ENCODE data around the gene RGL1.
"Not testable (repeated sequence)": the region's sequence is repeated elsewhere in the genome, so short reads cannot be mapped to it uniquely, and the experiment has no call there.

The RGL1 gene

DNA sequence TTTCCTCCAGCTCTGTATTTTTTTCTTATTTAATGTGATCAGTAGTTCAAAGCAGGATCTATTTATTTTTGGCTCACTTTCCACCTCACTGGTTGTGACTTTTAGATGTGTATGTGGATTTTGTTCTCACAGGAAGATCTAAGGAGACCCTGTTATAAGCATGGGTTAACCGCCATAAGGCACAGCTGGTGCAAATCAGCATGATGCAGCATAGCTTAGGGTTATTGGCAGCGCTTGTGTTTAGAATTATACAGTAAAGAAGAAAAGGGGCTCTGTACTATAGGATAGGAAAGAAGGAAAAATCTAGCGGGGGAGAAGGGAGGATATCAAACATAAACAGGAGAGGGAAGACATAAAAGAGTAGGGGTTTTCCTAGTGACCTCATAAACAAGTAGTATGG lies 26.9 kb upstream of the RGL1 start:
- Mint-ChIP-seq H3K27me3 (no peaks in the 10 kb centered on the region), H3K36me3 (ENCODE audit: low read depth) (peaks cover 10% of the 10 kb centered on the region), H3K4me1 (ENCODE audit: low read depth) (no peaks in the 10 kb centered on the region), H3K27ac (no peak overlapping the region), H3K4me3 (no peak overlapping the region), H3K9me3 (peaks cover 12% of the 10 kb centered on the region)

DNA sequence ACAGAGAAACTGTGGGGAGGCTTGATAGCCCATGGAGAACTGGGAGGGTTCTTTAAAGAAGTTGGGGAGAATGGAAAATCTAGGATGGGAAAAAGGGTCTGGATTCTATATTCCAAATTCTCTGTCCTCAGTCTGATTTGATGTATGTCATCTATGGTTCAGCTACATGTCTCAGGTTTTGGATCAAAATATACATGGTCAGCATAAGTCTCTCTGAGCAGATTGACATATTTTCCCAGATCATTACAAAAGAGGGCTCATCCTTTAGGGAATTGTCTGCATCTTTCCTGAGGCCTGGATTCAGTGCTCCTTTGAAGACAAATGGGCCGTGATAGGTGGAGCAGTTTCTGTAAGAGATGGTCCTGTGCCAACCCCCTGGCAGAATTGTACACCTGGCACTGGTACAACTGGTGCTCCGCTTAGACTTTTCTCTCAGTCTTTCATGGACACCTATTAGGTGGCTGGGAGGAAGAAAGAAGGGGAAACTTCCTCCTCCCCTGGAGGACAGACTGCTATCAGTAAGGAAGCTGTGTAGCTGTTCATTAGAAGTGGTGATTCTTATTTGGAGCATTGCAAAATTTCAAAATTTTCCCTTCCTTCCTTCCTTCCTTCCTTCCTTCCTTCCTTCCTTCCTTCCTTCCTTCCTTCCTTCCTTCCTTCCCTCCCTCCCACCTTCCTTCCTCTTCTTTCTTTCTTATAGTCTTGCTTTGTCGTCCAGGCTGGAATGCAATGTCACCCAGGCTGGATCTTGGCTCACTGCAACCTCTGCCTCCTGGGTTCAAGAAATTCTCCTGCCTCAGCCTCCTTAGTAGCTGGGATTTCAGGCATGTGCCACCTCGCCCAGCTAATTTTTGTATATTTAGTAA lies 26.1 kb upstream of the RGL1 start:
- Mint-ChIP-seq H3K27ac (no peak overlapping the region), H3K9me3 (peaks cover 9% of the 10 kb centered on the region), H3K4me3 (no peak overlapping the region), H3K36me3 (ENCODE audit: low read depth) (peaks cover 8% of the 10 kb centered on the region), H3K4me1 (ENCODE audit: low read depth) (no peaks in the 10 kb centered on the region), H3K27me3 (no peaks in the 10 kb centered on the region)

DNA sequence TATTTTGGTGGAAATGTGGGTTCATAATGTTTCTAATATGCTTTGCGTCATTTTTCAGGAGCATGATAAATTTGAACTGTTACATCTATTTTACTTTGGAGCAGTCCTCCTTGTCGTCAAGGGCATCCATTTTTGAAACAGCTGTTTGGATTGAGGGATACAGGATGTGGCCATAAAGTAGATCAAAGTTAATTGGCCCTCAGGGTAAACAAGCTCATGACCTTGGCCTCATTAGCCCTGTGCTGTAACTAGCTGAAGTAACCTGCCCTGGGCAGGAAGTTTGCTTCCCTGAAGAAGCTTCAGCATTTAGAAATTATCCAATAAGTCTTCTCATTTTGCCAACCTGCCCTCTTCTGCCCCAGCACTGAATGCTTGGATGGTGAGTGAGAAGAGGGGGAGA lies 24.8 kb upstream of the RGL1 start:
- Mint-ChIP-seq H3K4me3 (no peak overlapping the region), H3K27me3 (no peaks in the 10 kb centered on the region), H3K9me3 (peaks cover 3% of the 10 kb centered on the region), H3K36me3 (ENCODE audit: low read depth) (peaks cover 3% of the 10 kb centered on the region), H3K27ac (no peak overlapping the region), H3K4me1 (ENCODE audit: low read depth) (no peaks in the 10 kb centered on the region)

DNA sequence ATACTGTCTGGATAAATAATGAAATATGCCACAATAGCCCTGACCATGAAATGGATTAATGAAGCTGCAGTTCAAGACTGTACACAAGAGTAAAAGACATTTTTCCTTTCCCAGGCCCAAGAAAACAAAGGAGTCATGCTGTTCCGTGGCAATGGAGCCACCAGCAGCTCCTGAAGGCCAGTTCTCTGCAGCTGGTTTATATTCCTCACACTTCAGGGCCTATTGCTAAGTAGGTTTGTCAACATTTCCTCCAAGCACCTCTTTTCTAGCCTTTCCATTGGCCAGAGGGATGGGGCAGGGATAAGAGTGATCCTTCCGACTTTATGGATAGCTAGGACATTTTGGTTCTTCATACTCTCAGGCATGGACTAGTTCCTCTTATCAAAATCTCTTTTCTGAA lies 24.2 kb upstream of the RGL1 start:
- no peaks in the 10 kb centered on the region for H3K36me3 Mint-ChIP-seq (ENCODE audit: low read depth)
- no peaks in the 10 kb centered on the region for H3K4me1 Mint-ChIP-seq (ENCODE audit: low read depth)
- no peak overlapping the region for H3K4me3 Mint-ChIP-seq
- H3K9me3 Mint-ChIP-seq: no peaks in the 10 kb centered on the region
- H3K27me3 Mint-ChIP-seq: no peaks in the 10 kb centered on the region
- H3K27ac Mint-ChIP-seq: no peak overlapping the region

DNA sequence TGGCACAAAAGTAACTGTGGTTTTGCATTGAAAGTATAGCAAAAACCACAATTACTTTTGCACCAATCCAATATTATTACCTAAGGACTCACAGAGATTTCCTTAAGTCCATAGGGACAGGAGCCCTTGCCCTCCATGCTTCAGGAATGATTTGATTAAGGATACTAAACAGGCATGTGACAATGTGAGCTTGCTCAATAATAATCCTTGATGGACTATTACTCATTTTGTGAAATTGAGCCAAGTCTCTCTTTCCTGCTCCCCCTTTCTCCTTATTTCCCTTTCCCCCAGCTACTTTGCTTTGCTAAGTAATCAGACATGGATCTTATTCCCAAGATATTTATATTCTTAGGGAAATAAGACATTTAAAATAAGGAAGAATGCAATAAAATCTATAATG lies 21.6 kb upstream of the RGL1 start:
- Mint-ChIP-seq H3K27ac (no peak overlapping the region), H3K9me3 (no peaks in the 10 kb centered on the region), H3K4me1 (ENCODE audit: low read depth) (no peaks in the 10 kb centered on the region), H3K27me3 (no peaks in the 10 kb centered on the region), H3K4me3 (no peak overlapping the region), H3K36me3 (ENCODE audit: low read depth) (no peaks in the 10 kb centered on the region)

DNA sequence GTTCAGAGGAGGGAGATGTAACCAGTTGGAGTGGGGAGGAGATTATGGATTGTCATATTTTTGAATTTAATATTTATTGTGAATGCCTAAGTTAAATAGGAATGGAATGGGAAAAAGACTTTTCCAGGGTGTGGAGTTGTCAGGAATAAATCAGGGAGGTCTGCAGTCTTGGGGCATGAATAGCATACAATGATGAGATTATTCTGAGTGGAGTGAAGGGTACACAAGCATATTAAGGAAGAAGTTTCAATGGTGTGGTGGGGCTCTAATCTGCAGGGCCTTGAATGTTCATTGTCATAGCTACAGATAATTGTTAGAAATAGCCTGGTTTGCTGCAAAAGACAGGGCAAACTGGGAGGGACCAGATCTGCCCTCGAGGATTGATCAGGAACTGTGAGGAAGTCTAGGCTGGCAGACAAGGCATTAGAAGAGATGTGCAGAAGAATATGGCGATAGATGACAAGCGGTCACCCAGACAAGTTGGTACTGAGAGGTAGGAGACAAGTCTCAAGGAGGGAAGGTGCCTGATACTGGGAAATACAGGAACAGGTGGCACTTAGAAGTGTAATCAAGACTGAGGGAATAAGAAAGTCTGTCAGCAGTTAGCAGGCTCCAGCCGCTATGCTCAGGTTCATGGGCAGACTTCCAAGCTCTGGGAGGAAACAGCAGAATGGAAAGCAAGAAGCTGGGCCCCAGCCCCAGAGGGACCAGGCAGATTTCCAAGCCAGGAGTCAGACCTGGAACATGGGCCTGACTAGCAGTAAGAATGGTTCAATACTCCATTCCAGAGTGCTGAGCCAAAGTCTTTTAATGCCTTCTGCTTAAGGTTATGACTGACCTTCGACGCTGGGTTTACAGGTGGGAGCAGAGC lies 20.9 kb upstream of the RGL1 start:
- no peaks in the 10 kb centered on the region for H3K4me1 Mint-ChIP-seq (ENCODE audit: low read depth)
- no peaks in the 10 kb centered on the region for H3K9me3 Mint-ChIP-seq
- no peaks in the 10 kb centered on the region for H3K27me3 Mint-ChIP-seq
- H3K4me3 Mint-ChIP-seq: no peak overlapping the region
- no peaks in the 10 kb centered on the region for H3K36me3 Mint-ChIP-seq (ENCODE audit: low read depth)
- H3K27ac Mint-ChIP-seq: no peak overlapping the region

DNA sequence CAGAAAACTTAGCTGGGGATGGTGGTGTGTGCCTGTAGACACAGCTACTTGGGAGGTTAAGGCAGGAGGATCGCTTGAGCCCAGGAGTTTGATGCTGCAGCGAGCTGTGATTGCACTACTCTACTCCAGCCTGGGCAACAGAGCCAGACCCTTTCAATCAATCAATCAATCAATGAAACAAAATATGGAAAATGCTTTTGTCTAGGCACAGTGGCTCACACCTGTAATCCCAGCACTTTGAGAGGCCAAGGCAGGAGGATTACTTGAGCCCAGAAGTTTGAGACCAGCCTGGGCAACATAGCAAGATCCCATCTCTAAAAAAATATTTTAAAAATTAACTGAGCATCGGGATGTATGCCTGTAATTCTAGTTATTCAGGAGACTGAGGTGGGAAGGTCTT lies 19.0 kb upstream of the RGL1 start:
- not testable (repeated sequence) for H3K27me3 Mint-ChIP-seq; H3K4me3 Mint-ChIP-seq; H3K36me3 Mint-ChIP-seq (ENCODE audit: low read depth); H3K9me3 Mint-ChIP-seq; H3K27ac Mint-ChIP-seq; H3K4me1 Mint-ChIP-seq (ENCODE audit: low read depth)

DNA sequence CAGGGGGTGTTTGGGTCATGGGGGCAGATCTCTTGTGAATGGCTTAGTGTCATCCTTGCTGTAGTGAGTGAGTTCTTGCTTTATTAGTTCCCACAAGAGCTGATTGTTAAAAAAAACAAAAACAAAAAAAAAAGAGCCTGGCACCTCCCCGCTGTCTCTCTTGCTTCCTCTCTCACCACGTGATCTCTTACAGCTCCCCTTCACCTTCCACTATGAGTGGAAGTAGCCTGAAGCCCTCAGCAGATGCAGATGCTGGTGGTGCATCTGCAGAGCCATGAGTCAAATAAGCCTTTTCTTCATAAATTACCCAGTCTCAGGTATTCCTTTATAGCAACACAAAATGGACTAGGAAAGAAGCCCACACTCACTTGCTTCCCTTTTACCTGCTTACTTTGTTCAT lies 17.2 kb upstream of the RGL1 start:
- H3K36me3 Mint-ChIP-seq (ENCODE audit: low read depth): no peaks in the 10 kb centered on the region
- H3K9me3 Mint-ChIP-seq: no peaks in the 10 kb centered on the region
- no peak overlapping the region for H3K27ac Mint-ChIP-seq
- H3K4me3 Mint-ChIP-seq: no peak overlapping the region
- peaks cover 7% of the 10 kb centered on the region for H3K27me3 Mint-ChIP-seq
- no peaks in the 10 kb centered on the region for H3K4me1 Mint-ChIP-seq (ENCODE audit: low read depth)

DNA sequence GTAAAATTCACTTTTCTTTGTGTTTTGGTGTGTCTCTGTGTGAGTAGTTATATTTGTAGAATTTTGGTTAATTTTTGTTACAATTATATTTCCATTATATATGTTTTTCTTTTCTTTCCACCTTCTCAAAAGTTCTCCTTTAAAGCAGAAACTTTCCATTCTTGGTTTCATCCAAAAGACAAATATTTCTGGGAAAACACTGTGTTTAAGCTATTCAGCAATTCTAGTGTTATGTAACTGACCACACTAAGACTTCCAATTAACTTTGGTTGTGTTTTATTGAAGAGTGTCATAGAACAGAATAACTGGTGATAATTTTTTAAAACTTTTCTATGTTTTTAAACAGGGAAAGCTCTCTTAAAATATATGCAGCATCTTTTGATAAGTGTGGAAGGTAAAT lies 13.6 kb upstream of the RGL1 start:
- Mint-ChIP-seq H3K27me3 (peaks cover 7% of the 10 kb centered on the region), H3K4me1 (ENCODE audit: low read depth) (no peaks in the 10 kb centered on the region), H3K27ac (no peak overlapping the region), H3K4me3 (no peak overlapping the region), H3K36me3 (ENCODE audit: low read depth) (no peaks in the 10 kb centered on the region), H3K9me3 (no peaks in the 10 kb centered on the region)

DNA sequence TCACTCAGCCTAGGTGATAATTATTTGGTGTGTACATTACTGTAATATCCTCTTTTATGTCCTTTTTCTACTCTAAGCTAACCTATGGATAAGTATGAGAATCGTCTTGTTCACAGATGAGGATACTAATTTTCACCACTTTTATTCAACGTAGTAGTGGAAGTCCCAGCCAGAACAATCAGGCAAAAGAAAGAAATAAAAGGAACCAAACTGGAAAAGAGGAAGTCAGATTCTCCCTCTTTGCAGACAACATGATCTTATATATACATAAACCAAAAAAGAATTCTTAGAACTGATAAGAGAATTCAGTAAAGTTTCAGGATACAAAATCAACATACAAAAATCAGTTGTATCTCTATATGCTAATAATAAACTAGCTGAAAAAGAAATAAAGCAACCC lies 12.6 kb upstream of the RGL1 start:
- H3K4me3 Mint-ChIP-seq: no peak overlapping the region
- H3K27ac Mint-ChIP-seq: no peak overlapping the region
- H3K4me1 Mint-ChIP-seq (ENCODE audit: low read depth): no peaks in the 10 kb centered on the region
- H3K9me3 Mint-ChIP-seq: no peaks in the 10 kb centered on the region
- H3K36me3 Mint-ChIP-seq (ENCODE audit: low read depth): no peaks in the 10 kb centered on the region
- H3K27me3 Mint-ChIP-seq: peaks cover 7% of the 10 kb centered on the region

DNA sequence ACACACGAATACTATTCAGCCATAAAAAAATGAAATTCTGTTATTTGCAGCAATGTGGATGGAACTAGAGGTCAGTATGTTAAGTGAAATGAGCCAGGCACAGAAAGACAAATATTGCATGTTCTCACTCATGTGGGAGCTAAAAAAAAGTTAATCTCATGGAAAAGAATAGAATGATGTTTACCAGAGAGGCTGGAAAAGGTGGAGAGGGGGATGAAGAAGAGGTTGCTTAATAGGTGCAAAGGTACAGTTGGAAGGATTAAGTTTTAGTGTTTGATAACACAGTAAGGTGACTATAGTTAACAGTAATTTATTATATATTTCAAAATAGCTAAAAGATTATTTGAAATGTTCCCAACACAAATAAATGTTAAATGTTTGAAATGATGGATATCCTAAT lies 10.8 kb upstream of the RGL1 start:
- Mint-ChIP-seq H3K9me3 (no peaks in the 10 kb centered on the region), H3K36me3 (ENCODE audit: low read depth) (no peaks in the 10 kb centered on the region), H3K27ac (no peak overlapping the region), H3K27me3 (peaks cover 7% of the 10 kb centered on the region), H3K4me3 (no peak overlapping the region), H3K4me1 (ENCODE audit: low read depth) (no peaks in the 10 kb centered on the region)

DNA sequence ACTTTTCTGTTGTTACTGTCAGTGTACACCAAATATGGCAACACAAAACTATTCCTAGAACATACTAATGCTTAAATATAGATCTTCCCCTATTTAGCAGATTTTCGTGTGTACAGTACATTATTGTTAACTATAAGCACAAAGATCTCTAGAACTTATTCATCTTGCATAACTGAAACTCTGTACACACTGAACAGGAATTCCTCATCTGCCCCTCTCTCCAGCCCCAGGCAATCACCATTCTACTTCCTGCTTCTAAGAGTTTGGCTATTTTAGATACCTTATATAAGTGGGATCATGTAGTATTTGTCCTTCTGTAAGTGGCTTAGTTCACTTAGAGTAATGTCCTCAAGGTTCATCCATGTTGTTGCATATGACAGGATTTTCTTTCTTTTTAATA lies 4.5 kb upstream of the RGL1 start:
- H3K9me3 Mint-ChIP-seq: peaks cover 20% of the 10 kb centered on the region
- H3K4me1 Mint-ChIP-seq (ENCODE audit: low read depth): peaks cover 3% of the 10 kb centered on the region
- H3K27me3 Mint-ChIP-seq: peaks cover 7% of the 10 kb centered on the region
- H3K4me3 Mint-ChIP-seq: no peak overlapping the region
- peaks cover 24% of the 10 kb centered on the region for H3K36me3 Mint-ChIP-seq (ENCODE audit: low read depth)
- no peak overlapping the region for H3K27ac Mint-ChIP-seq

DNA sequence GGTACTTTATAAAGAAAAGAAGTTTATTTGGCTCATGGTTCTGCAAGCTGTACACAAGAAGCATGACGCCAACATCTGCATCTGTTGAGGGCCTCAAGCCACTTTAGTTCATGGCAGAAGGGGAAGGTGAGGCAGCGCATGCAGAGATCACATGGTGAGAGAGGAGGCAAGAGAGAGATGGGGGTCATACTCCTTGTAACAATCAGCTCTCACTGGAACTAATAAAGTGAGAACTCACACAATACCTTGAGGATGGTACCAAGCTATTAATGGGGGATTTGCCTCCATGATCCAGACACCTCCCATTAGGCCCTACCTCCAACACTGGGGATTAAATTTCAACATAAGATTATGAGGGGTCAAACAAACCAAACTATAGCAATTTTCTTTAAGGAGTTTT lies 3.3 kb upstream of the RGL1 start:
- Mint-ChIP-seq H3K9me3 (peaks cover 20% of the 10 kb centered on the region), H3K27me3 (peaks cover 15% of the 10 kb centered on the region), H3K36me3 (ENCODE audit: low read depth) (peaks cover 24% of the 10 kb centered on the region), H3K4me1 (ENCODE audit: low read depth) (peaks cover 6% of the 10 kb centered on the region), H3K4me3 (no peak overlapping the region), H3K27ac (no peak overlapping the region)

DNA sequence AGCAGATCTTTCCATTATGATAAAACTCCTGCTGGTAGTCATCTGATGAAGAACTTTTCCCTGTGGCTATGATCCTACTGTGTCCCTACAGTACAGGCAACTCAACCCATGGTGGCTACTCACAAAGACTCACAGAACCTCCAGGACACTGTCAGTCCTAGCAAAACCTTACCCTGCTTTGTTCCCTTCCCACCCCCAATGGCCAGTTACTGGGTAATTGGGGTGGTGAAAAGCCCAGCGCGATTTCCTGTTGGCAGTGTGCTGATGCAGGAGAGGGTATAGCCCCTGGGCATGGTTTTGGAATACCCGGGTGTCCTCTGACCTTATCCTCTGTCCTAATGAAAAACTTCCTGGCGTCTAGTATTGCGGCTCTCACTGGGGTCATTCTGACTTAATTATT lies 533 bp upstream of the RGL1 start:
- peaks cover 32% of the 10 kb centered on the region for H3K27me3 Mint-ChIP-seq
- H3K27ac Mint-ChIP-seq: no peak overlapping the region
- H3K9me3 Mint-ChIP-seq: peaks cover 20% of the 10 kb centered on the region
- H3K36me3 Mint-ChIP-seq (ENCODE audit: low read depth): peaks cover 23% of the 10 kb centered on the region
- peaks cover 6% of the 10 kb centered on the region for H3K4me1 Mint-ChIP-seq (ENCODE audit: low read depth)
- no peak overlapping the region for H3K4me3 Mint-ChIP-seq

DNA sequence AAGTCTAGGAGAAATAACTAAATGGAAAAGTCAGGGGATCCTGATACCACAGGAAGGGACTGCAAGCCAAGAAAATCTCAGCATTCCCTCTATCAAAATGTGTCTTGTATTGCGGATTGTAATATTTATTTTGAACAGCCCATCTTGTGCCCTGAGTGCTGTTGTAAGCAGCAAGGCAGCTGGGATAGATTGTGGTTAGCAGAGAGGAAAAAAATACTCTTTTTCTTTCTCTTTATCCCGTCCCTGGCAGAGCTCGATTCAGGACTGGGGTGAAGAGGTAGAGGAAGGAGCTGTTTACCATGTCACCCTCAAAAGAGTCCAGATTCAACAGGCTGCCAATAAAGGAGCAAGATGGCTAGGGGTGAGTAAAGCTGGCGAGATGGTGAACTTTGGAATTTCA lies 1.2 kb downstream of the RGL1 start:
- Mint-ChIP-seq H3K27me3 (peaks cover 35% of the 10 kb centered on the region), H3K36me3 (ENCODE audit: low read depth) (peaks cover 16% of the 10 kb centered on the region), H3K4me3 (no peak overlapping the region), H3K4me1 (ENCODE audit: low read depth) (peaks cover 6% of the 10 kb centered on the region), H3K9me3 (peaks cover 15% of the 10 kb centered on the region), H3K27ac (no peak overlapping the region)
